ENCODE data around the gene RAB5IF.
"Not testable (repeated sequence)": the region's sequence is repeated elsewhere in the genome, so short reads cannot be mapped to it uniquely, and the experiment has no call there.

GRCh38 chr20:36564078-36564725 is 41.4 kb upstream of the RAB5IF start:
- TF ChIP-seq TAF1 (IDR thresholded peaks at IDR 0.05; ENCODE audit: control insufficient read depth, extremely low read depth, insufficient read depth, low read length, severe bottlenecking); UBTF (IDR thresholded peaks at IDR 0.05; ENCODE audit: borderline replicate concordance in 1 of 2, low read depth in 2 of 2, low read length in 2 of 2); TFAP4 (CRISPR knock-in tag; IDR thresholded peaks at IDR 0.05; ENCODE audit: borderline replicate concordance); ETS1 (conservative IDR thresholded peaks at IDR 0.05; ENCODE audit: control insufficient read depth, low read depth, low read length): not testable (repeated sequence)

Measured in K562 (cell line).